Type B pancreatic cell (in vitro differentiated cells): ENCODE measurements around the gene MRGPRF. TPM values are rescaled to one million over a fixed set of nuclear protein-coding genes. Genes with fewer than 3 reads are reported as not detected.

Experiments used
- DNase-seq: peaks from one replicate; pipeline ENCODE4 v3.0.0; 2021; ENCODE audit warnings: mixed read lengths; ENCODE audit not compliant: unreplicated experiment; ENCODE audit errors: extremely low spot score
- H3K27ac Mint-ChIP-seq: 2 replicates; pipeline ENCODE4 v1.8.0; 2021; ENCODE audit warnings: mild to moderate bottlenecking, mixed read lengths
- H3K27me3 Mint-ChIP-seq: 2 replicates; pipeline ENCODE4 v1.8.0; 2021; ENCODE audit warnings: mixed read lengths
- H3K36me3 Mint-ChIP-seq: 2 replicates; pipeline ENCODE4 v1.8.0; 2021; ENCODE audit warnings: mixed read lengths
- H3K4me1 Mint-ChIP-seq: one replicate; pipeline ENCODE4 v1.8.0; 2021; ENCODE audit warnings: mixed read lengths; ENCODE audit not compliant: unreplicated experiment
- H3K4me3 Mint-ChIP-seq: 2 replicates; pipeline ENCODE4 v1.8.0; 2021; ENCODE audit warnings: mild to moderate bottlenecking, mixed read lengths
- H3K9me3 Mint-ChIP-seq: 2 replicates; pipeline ENCODE4 v1.8.0; 2021; ENCODE audit warnings: mixed read lengths
- total RNA-seq: library from RNA; stranded (reverse); gene quantifications from 2 replicates; pipeline ENCODE4 v1.2.1, GENCODE V29; 2021; ENCODE audit warnings: low replicate concordance
- TF ChIP-seq, protein P1 (sequence below): fragments of 200-600 bp; sonication (generic); conservative IDR thresholded peaks from 2 replicates; pipeline ENCODE4 v1.5.0; 2021; ENCODE audit warnings: antibody characterized with exemption, mild to moderate bottlenecking

Gene MRGPRF
- total RNA-seq, 1 donor from 2014 or later, result 1.4 TPM

DNA sequence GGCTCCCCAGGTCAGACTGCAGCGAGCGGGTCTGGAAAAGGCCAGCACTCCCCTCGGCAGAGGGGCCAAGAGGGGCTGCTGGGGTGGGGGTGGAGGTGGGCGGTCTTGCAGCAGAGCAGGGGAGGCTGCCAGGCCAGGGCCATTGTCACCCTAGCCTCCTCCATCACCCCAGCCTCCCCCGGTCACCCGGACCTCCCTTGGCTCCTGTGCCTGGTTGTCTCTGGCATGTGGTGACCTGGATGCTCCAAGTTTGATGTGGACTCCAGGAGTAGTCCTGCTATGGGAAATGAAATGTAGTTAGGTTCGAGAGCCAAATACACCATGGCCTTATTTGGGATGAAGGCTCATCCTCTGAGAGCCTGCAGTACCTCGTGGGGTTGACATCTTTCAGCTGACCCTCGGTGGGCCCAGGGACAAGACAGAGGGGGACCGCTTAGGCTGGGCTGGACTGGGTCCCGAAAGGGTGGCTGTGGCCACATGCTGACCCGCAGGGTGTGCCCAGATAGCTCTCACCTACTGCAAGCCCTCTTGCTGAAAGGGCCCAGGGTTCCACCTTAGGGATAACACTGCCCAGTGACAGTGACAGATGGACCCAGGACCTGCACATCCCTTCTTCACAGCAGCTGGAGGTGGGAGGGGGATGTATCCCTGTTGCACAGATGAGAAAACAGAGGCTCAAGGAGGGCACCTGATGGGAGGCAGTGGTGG is 56.3 kb downstream of the MRGPRF start:
- Mint-ChIP-seq H3K9me3 (no peaks in the 10 kb centered on the region), H3K27me3 (no peaks in the 10 kb centered on the region), H3K4me3 (no peak overlapping the region), H3K4me1 (no peaks in the 10 kb centered on the region), H3K27ac (no peak overlapping the region), H3K36me3 (no peaks in the 10 kb centered on the region)
- DNase-seq, result no peak
- TF ChIP-seq, protein P1, sequence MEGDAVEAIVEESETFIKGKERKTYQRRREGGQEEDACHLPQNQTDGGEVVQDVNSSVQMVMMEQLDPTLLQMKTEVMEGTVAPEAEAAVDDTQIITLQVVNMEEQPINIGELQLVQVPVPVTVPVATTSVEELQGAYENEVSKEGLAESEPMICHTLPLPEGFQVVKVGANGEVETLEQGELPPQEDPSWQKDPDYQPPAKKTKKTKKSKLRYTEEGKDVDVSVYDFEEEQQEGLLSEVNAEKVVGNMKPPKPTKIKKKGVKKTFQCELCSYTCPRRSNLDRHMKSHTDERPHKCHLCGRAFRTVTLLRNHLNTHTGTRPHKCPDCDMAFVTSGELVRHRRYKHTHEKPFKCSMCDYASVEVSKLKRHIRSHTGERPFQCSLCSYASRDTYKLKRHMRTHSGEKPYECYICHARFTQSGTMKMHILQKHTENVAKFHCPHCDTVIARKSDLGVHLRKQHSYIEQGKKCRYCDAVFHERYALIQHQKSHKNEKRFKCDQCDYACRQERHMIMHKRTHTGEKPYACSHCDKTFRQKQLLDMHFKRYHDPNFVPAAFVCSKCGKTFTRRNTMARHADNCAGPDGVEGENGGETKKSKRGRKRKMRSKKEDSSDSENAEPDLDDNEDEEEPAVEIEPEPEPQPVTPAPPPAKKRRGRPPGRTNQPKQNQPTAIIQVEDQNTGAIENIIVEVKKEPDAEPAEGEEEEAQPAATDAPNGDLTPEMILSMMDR, result peak; percentile 1

DNA sequence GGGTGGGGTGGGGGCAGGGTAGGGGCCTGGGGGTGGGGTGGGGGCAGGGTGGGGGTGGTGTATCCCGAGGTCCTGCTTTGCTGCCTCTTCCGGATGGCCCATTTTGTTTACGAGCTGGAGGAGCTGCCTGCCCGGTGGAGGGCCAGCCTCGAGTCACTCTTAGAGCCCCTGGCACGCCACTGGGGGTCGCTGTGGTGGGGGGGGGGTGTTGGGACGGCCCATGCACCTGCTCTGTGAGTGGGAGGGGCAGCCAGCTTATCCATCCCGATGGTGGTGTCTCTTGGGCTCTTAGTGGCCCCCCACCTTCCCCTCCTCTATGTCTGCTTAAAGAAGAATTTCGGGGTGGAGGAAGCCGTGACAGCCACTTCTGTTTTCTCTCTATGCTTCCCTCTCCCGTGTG is 56.9 kb downstream of the MRGPRF start:
- Mint-ChIP-seq H3K9me3 (no peaks in the 10 kb centered on the region), H3K4me3 (no peak overlapping the region), H3K36me3 (no peaks in the 10 kb centered on the region), H3K27ac (no peak overlapping the region), H3K4me1 (no peaks in the 10 kb centered on the region), H3K27me3 (no peaks in the 10 kb centered on the region)
- TF ChIP-seq, protein P1, result peak; percentile 47
- DNase-seq, result no peak

DNA sequence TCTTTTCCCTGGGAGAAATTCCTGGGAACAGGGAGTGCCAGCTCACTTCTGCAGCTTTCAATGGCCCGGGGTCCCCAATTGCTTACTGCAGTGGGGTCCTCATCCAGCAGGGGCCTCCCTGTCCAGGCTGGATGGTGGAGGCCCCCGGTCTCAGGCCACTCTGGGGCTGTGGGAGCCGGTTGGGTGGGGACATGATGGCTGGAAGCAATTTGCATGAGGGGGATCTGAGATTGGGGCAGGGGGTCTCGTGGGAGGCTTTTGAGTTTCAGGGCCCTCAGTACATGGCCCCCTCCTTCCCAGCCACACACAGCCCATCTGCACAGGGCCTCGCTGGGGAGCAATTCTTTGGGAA is 57.5 kb downstream of the MRGPRF start:
- no peaks in the 10 kb centered on the region for H3K36me3 Mint-ChIP-seq
- no peaks in the 10 kb centered on the region for H3K4me1 Mint-ChIP-seq
- H3K27ac Mint-ChIP-seq, result no peak overlapping the region
- TF ChIP-seq, protein P1, result no peak
- no peaks in the 10 kb centered on the region for H3K9me3 Mint-ChIP-seq
- H3K4me3 Mint-ChIP-seq, result no peak overlapping the region
- DNase-seq, result no peak
- no peaks in the 10 kb centered on the region for H3K27me3 Mint-ChIP-seq

DNA sequence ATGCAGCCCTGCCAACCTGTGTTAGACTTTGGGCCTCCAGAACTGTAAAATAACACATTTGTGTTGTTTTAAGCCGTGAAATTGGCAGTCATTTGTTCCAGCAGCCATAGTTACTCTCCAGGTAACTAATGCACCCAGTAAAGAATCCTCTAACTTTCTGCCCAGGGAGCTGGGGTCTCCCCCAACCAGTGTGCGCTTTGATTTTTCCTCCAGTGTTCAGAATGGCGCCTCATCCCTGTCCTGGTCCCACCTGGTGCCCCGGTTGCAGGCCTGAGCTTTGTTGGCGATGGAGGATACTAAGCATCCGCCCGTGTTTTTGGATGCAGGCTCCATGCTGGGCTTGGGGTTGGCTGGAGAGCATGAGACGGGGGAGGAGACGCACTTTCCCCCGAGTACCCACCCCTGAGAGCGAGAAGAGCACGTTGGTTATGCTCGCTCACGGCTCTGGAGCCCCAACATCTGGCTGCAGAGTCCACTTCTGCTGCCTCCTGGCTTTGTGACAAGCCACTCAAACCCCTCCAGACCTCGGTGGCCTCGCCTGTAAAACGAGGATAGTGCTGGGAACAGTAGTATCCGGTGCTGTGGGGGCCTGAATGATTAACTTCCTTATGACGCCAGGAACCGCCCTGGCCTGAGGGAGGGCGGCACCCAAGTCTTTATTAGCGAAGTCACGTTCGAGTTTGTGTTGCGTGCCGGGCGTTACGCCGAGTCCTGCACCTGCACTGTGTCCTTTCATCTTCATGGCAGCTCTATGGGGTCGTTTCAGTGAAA is 58.0 kb downstream of the MRGPRF start:
- Mint-ChIP-seq H3K36me3 (no peaks in the 10 kb centered on the region), H3K4me3 (no peak overlapping the region), H3K27me3 (no peaks in the 10 kb centered on the region), H3K4me1 (no peaks in the 10 kb centered on the region), H3K9me3 (no peaks in the 10 kb centered on the region), H3K27ac (no peak overlapping the region)
- no peak for DNase-seq
- TF ChIP-seq, protein P1, result no peak

Other genes with a start within 250 kb of the MRGPRF start
- gene CPT1A, start 171.3 kb downstream of the MRGPRF start, total RNA-seq, result 36.1 and 44.1 TPM in 2 replicates
- 60.2 and 67.0 TPM in 2 replicates for gene MRPL21, start 109.4 kb downstream of the MRGPRF start, total RNA-seq
- 23.6 and 28.8 TPM in 2 replicates for gene IGHMBP2, start 109.4 kb downstream of the MRGPRF start, total RNA-seq
- not detected in 2 replicates for gene MRGPRD, start 32.3 kb downstream of the MRGPRF start, total RNA-seq
- 19.5 and 20.7 TPM in 2 replicates for gene TPCN2, start 35.7 kb upstream of the MRGPRF start, total RNA-seq
- gene SMIM38, start 142.7 kb upstream of the MRGPRF start, total RNA-seq, result 0.52 and 5.3 TPM in 2 replicates